LNCaP clone FGC (cell line): ENCODE results near the gene IQSEC1.

Source experiments
- DNase-seq: peaks from one replicate; pipeline ENCODE4 v3.0.0-alpha.2; 2011; ENCODE audit warnings: low read depth
- H3K4me3 ChIP-seq: 2 replicates; pipeline ENCODE4 v1.5.1; 2011; ENCODE audit warnings: mild to moderate bottlenecking, low read depth, low read length, control low read depth
- TF ChIP-seq, protein P1 (sequence below): IDR thresholded peaks from 2 replicates; pipeline ENCODE4 v1.5.1; 2012; ENCODE audit warnings: mild to moderate bottlenecking; ENCODE audit not compliant: control insufficient read depth, insufficient read depth; ENCODE audit errors: extremely low read depth

The IQSEC1 gene

GRCh38 chr3:13042715-13043271, 30.4 kb downstream of the IQSEC1 start:
- TF ChIP-seq, protein P1, sequence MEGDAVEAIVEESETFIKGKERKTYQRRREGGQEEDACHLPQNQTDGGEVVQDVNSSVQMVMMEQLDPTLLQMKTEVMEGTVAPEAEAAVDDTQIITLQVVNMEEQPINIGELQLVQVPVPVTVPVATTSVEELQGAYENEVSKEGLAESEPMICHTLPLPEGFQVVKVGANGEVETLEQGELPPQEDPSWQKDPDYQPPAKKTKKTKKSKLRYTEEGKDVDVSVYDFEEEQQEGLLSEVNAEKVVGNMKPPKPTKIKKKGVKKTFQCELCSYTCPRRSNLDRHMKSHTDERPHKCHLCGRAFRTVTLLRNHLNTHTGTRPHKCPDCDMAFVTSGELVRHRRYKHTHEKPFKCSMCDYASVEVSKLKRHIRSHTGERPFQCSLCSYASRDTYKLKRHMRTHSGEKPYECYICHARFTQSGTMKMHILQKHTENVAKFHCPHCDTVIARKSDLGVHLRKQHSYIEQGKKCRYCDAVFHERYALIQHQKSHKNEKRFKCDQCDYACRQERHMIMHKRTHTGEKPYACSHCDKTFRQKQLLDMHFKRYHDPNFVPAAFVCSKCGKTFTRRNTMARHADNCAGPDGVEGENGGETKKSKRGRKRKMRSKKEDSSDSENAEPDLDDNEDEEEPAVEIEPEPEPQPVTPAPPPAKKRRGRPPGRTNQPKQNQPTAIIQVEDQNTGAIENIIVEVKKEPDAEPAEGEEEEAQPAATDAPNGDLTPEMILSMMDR: no peak
- no peak for DNase-seq
- no peak overlapping the region for H3K4me3 ChIP-seq

DNA sequence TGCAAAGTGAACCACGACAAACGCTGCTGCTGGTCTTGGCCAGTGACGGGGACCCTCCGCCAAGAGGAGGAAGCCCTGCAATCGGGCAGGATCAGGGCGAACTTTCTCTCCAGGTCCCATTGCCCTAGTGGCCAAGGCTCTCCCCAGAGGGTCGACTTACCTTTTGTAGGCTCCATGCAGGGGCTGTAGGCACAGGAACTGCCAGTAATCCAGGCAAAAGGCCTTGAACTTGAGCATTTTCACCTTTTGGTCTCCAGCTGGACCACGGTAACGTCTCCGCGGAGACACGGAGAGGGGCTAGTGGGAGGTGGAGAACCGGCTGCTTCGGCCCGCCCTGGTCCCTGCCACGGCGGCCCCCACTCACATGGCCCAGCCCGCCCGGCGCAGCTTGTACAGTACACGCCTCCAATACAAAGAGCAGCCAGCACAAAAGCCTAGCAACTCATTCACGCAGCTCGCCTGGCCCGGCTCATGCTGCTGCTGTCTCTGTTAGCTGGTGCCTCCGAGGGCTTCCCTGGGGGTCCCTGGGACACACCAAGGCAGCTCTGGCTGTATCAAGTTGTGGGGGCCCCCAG, 31.0 kb downstream of the IQSEC1 start:
- no peak for DNase-seq
- TF ChIP-seq, protein P1: no peak
- no peak overlapping the region for H3K4me3 ChIP-seq

DNA sequence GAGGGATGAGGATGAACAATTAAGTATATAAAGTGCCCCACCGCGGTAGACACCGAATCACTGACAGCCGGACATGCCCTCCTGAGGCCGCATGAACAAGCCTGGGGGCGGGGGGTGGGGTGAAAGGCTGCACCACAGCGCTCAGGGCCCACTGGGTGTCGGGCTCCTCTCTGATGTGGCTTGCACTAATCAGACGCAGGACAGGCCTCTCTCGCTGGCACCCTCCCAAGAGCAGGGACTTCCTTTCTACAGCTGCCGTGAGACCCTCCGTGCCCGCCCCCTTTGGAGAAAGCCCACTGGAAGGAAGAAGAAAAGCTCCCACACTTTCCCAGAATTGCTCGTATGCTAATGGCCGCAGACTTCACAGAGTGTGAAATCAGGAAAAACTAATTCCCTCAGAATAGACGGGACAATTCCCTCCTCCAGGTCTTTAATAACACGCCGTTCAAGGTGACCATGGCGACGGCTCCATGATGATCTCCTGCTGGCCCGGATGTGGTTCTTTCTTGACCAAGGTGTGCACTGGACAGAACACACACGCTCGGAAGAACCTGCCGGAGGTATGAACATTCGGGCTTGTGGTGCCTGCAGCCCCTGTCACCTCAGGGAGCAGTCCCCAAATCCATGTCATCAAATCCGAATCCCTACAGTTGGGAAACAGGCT, 32.0 kb downstream of the IQSEC1 start:
- TF ChIP-seq, protein P1: no peak
- no peak for DNase-seq
- no peak overlapping the region for H3K4me3 ChIP-seq

- TF ChIP-seq, protein P1: no peak
- DNase-seq: no peak
- no peak overlapping the region for H3K4me3 ChIP-seq
Observed at GRCh38 chr3:13040361-13041074, 32.7 kb downstream of the IQSEC1 start.

DNA sequence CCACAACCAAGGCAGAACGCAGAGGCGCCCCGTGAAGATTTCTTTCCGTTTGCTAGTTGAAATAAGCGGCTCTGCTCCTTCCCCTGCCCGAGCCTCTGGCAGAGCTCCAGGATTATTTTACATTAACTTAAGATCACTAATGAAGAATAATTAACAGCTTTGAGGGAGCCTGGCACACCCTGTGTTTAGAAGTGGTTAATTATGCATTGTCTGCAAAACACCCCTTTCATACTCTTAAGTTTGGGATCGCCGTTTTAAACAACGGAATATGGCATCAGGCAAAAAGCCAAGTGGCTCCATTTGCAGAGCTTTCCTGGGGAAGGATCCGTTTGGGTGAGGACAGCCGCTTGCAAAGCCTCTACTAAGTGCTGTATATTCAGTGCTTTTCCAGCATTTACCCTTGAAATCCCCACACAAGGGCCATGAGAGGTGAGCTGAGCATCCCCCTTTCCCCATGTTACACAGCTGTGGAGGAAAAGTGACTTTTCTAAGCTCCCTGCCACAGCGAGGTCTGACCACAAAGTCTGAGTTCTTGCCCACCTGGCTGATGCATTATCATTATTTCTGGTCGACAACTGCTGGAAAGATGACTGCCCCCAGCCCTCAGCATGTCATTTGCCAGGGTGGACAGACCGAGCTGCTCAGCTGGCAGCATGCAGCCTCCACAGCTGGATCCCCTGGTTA, 33.9 kb downstream of the IQSEC1 start:
- TF ChIP-seq, protein P1: no peak
- no peak for DNase-seq

DNA sequence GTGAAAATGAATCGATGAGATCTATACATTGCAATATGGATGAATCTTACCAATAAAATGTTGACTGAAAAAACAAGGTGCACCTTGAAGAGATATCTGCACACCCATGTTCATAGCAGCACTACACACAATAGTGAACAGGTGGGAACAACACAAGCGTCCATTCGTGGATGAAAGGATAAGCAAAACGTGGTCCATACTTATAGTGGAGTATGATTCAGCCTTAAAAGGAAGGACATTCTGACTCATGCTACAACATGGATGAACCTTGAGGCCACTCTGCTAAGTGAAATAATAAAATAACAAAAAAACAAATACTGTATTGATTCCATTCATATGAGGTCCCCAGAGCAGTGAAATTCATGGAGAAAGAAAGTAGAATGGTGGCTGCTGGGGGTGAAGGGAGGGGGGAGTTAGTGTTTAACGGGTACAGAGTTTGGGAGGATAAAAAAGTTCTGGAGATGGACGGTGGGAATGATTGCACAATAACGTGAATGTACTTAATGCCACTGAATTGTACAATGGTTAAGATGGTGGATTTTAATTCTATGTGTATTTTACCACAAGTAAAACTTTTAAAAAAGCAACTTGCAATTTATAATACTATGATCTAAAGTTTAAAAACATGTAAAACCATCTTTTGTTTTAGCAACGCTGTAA, 35.6 kb downstream of the IQSEC1 start:
- no peak overlapping the region for H3K4me3 ChIP-seq
- DNase-seq: no peak
- TF ChIP-seq, protein P1: no peak

More for the DNA sequence above, 33.9 kb downstream of the IQSEC1 start:
- H3K4me3 ChIP-seq: no peak overlapping the region
